GM12873 (cell line): ENCODE measurements around the gene PSMD1.

Experiments
- CTCF ChIP-seq: IDR thresholded peaks from 2 replicates; pipeline ENCODE4 v1.5.1; 2012; ENCODE audit warnings: low read depth, mild to moderate bottlenecking, moderate library complexity, low read length, control low read depth; ENCODE audit not compliant: insufficient read depth; ENCODE audit errors: missing control alignments

The PSMD1 gene

GRCh38 chr2:231176066-231176465, 119.4 kb downstream of the PSMD1 start:
- TF ChIP-seq CTCF, result no peak

GRCh38 chr2:231177156-231178025, 120.7 kb downstream of the PSMD1 start:
- TF ChIP-seq CTCF, result no peak

GRCh38 chr2:231181860-231182512, 125.3 kb downstream of the PSMD1 start:
- peak; percentile 13 for TF ChIP-seq CTCF

GRCh38 chr2:231182513-231182899, 125.8 kb downstream of the PSMD1 start:
- no peak for TF ChIP-seq CTCF

- TF ChIP-seq CTCF, result no peak
These were observed 127.2 kb downstream of the PSMD1 start for GRCh38 chr2:231183851-231184250.

- no peak for TF ChIP-seq CTCF
These were observed 127.7 kb downstream of the PSMD1 start for GRCh38 chr2:231184319-231184718.

GRCh38 chr2:231185050-231185725, 128.5 kb downstream of the PSMD1 start:
- no peak for TF ChIP-seq CTCF
